ENCODE results near the gene EXOC2.
"Not testable (repeated sequence)": the region's sequence is repeated elsewhere in the genome, so short reads cannot be mapped to it uniquely, and the experiment has no call there.

EXOC2 gene

DNA sequence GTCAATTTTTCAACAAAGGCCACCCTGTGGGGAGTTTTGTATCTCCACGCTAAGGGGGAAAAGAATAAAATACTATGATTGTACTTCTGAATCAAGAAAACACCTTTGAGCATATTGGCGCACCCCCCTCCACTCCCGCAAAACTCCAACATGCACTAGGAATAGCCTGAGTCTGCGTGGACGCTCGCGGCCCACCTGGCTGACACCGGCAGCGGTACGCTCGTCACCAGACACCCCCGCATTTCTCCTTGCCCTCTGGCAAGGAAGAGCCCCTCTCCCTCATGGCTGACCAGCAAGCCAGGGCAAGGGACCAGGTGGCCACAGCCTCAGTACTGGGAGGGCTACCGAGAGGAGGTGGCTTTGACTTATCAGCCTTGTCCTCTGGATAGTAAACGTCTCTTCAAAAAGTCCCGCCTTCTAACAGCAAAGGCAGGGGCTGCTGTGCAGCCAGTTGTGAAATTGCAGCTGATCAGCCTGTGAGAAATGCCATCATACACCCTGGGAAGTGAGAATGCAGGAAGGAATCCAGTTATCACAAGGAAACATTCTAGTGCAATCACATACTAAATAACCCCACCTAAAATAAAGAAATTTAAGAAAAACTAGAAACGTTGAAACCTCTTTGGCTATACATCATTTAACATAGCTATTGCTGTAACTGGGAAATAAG lies 120.2 kb downstream of the EXOC2 start:
- no peak overlapping the region for H3K27ac ChIP-seq
- TF ChIP-seq, protein P1, sequence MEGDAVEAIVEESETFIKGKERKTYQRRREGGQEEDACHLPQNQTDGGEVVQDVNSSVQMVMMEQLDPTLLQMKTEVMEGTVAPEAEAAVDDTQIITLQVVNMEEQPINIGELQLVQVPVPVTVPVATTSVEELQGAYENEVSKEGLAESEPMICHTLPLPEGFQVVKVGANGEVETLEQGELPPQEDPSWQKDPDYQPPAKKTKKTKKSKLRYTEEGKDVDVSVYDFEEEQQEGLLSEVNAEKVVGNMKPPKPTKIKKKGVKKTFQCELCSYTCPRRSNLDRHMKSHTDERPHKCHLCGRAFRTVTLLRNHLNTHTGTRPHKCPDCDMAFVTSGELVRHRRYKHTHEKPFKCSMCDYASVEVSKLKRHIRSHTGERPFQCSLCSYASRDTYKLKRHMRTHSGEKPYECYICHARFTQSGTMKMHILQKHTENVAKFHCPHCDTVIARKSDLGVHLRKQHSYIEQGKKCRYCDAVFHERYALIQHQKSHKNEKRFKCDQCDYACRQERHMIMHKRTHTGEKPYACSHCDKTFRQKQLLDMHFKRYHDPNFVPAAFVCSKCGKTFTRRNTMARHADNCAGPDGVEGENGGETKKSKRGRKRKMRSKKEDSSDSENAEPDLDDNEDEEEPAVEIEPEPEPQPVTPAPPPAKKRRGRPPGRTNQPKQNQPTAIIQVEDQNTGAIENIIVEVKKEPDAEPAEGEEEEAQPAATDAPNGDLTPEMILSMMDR (conservative IDR thresholded peaks at IDR 0.05), result no peak

DNA sequence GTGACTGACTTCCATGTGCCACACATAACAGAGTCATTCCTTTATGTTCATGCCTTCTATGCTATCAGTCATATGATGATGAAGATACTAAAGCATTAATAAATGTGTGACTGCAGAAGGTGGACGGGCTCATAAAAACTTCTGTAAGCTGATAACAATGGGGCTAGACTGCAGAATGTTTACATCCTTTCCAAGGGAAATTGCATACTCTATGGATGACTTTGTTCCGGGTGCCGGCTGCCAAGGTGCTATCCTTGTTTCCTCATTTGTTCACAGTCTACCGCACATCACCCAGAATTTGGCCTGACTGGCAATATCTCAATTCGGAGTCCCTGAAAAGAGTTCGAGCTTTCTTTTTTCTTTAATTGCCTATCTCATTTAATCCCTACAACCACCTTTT lies 121.0 kb downstream of the EXOC2 start:
- no peak overlapping the region for H3K27ac ChIP-seq
- TF ChIP-seq, protein P1 (conservative IDR thresholded peaks at IDR 0.05), result no peak

DNA sequence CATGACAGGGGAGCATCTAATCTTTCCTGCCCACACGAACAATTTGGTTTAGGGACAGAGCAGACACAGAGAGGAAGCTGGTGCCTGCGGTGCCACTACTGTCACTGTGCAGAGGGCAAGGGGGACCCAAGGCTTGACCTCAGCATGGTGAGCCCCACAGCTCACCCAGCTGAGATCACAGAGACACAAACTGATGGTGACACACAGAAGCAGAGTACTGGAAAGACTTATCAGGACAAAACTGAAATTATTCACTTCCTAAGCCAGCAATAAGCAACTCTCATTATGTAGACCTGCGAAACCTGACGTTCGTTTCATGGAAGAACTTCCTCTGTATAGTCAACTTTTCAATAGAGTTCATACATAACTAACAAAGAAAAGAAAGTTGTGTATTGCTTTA lies 122.1 kb downstream of the EXOC2 start:
- no peak overlapping the region for H3K27ac ChIP-seq
- TF ChIP-seq, protein P1 (conservative IDR thresholded peaks at IDR 0.05), result no peak

DNA sequence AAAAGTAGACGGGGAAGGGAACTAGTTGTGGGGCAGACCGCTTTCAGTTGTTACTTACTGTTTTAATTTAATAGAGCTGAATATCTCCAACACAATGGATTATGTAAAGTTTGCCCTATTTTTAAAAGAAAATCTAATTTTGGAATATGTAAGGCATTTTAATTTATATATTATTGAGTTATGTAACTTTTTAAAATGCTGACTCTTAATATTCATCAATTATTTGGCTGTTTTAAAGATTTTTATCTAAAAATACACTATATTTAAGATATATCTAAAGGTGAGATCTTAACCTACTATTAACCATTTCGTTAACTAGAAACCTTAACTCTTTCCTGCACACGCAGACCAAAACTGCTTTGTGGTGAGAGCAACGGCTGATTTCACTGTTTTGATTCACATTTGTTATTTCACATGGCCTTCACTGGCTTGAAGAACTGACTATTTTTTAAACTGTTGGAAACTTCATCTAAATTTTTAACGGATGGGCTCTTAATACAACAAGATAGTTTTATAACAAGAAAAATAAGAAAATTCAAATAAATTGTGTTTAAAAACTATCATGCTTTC lies 123.9 kb downstream of the EXOC2 start:
- TF ChIP-seq, protein P1 (conservative IDR thresholded peaks at IDR 0.05), result no peak
- H3K27ac ChIP-seq, result no peak overlapping the region

DNA sequence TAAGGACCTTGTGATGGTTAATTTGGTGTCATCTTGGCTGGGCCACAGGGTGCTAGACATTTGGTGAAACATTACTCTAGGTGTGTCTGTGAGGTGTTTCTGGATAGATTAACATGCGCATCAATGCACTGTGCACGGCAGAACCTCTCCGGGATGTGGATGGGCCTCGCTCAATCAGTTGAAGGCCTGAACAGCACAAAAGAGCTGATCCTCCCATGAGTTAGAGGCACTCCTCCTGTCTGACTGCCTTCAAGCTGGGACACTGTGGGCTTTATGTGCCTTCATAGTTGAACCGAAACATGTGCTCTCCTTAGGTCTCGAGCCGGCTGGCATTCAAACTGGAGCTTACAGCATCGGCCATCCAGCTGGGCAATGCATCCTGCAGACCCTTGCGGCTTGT lies 124.9 kb downstream of the EXOC2 start:
- TF ChIP-seq, protein P1 (conservative IDR thresholded peaks at IDR 0.05), result no peak
- H3K27ac ChIP-seq, result no peak overlapping the region

DNA sequence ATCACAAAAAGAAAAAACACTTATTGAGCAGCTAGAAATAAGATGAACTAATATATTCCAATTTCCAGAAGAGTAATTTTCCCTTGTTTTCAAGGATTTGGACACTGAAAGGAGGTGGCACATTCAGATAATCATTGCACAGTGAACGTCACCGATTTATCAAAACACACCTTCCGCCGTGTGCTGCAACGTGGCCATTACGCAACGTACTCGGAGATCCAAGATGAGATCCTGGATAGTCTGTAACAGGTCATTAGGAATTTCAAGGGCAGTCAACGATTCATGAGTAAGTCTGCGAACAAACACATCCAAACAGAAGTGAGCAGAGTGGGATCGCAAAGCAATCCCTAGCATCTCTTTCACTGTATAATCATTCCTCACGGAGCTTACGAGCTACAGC lies 129.1 kb downstream of the EXOC2 start:
- no peak overlapping the region for H3K27ac ChIP-seq
- TF ChIP-seq, protein P1 (conservative IDR thresholded peaks at IDR 0.05), result no peak

DNA sequence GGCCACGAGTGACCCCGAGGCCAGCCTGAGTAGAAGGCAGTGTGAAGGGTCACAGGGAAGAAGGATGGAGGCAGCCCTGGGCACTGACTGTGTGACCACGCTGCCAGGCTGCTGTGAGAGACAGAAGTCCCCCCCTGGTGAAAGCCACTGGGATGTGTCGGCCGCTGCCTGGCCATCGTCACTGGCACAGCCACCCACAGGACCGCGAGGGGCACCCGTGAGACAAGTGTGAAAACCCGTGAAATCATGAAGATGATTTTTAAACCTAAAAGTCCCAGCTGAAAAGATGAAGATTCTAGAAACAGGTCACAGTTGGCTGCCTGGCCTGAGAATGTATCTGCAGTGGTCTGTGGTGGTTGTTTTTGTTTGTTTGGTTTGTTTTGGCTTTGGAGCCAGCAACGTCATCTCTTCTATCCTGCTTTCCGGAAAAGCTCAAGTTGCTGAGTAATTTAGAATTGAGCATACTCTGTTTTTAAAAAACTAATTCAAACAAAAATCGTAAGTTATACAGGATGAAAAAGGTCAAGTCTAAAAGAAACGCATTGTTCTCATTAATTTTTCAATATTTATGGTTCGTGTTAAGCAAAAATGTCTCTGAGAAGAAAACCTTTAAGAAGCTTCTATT lies 130.8 kb downstream of the EXOC2 start:
- TF ChIP-seq, protein P1 (conservative IDR thresholded peaks at IDR 0.05), result no peak
- H3K27ac ChIP-seq, result no peak overlapping the region

DNA sequence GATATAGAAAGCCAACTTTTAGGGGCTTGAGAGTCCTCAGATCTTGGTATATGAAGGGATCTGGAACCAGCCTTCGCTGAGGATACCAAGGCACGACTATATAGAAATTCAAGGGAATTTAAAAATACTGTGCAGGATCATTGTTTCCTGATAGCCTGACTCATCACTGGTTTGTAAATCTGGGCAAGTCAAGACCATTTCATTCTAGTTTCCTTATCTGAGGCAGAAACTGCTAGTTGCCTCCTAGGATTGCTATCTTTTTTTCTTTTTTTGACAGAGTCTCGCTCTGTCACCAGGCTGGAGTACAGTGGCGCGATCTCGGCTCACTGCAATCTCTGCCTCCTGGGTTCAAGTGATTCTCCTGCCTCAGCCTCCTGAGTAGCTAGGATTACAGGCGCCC lies 131.6 kb downstream of the EXOC2 start:
- not testable (repeated sequence) for H3K27ac ChIP-seq

Data from VCaP (cell line).